Measurements from ENCODE around the gene TTF2.
"Not testable (repeated sequence)": the region's sequence is repeated elsewhere in the genome, so short reads cannot be mapped to it uniquely, and the experiment has no call there.

Gene TTF2

DNA sequence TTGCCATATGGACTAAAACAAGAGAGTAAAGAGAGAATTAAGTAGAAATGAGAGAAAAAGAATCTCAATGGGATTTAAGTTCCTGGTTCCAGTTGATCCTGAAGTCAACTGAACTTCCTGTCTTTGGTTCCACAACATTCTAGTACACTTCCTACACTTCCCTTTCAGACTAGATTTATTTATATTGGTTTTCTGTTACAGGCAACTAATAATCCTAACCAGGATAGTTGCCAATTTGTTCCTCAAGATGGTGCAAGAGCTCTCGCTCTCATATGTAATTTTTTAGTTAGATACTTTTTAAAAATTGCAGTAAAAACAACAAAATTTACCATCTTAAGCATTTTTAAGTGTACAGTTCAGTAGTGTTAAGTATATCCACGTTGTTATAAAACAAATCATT is 90.2 kb downstream of the TTF2 start:
- no peak overlapping the region for H3K27ac ChIP-seq
- no peak for TF ChIP-seq ZFX (IDR thresholded peaks at IDR 0.05)
- TF ChIP-seq, protein P1, sequence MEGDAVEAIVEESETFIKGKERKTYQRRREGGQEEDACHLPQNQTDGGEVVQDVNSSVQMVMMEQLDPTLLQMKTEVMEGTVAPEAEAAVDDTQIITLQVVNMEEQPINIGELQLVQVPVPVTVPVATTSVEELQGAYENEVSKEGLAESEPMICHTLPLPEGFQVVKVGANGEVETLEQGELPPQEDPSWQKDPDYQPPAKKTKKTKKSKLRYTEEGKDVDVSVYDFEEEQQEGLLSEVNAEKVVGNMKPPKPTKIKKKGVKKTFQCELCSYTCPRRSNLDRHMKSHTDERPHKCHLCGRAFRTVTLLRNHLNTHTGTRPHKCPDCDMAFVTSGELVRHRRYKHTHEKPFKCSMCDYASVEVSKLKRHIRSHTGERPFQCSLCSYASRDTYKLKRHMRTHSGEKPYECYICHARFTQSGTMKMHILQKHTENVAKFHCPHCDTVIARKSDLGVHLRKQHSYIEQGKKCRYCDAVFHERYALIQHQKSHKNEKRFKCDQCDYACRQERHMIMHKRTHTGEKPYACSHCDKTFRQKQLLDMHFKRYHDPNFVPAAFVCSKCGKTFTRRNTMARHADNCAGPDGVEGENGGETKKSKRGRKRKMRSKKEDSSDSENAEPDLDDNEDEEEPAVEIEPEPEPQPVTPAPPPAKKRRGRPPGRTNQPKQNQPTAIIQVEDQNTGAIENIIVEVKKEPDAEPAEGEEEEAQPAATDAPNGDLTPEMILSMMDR (conservative IDR thresholded peaks at IDR 0.05): peak; percentile 6; the same call in 1 of the 2 replicates

DNA sequence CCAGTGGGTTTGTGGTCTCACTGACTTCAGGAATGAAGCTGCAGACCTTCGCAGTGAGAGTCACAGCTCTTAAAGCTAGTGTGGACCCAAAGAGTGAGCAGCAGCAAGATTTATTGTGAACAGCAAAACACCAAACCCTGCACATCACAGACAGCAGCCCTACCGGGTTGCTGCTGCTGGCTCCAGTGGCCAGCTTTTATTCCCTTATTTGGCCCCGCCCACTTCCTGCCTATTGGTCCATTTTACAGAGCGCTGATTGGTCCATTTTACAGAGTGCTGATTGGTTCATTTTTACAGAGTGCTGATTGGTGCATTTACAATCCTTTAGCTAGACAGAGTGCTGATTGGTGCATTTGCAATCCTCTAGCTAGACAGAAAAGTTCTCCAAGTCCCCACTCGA is 91.2 kb downstream of the TTF2 start:
- H3K27ac ChIP-seq: not testable (repeated sequence)
